Sigmoid colon (tissue), 4 donors: ENCODE data around the gene RPP25L.

Source experiments
- CTCF ChIP-seq, 4 experiments: fragments of 450-650 bp in 3 of 4; fragments of 200-600 bp in 1 of 4; IDR thresholded peaks; one replicate each; pipeline ENCODE4 v1.5.1; 2016 to 2019; ENCODE audit warnings: antibody characterized with exemption in 4 of 4, mild to moderate bottlenecking in 3 of 4, moderate library complexity in 2 of 4
- EP300 ChIP-seq, 4 donors: sonication (generic); formaldehyde crosslinking; IDR thresholded peaks; one replicate each; pipeline ENCODE4 v1.6.1; 2017; ENCODE audit warnings: antibody characterized with exemption in 4 of 4
- POLR2A ChIP-seq, 2 donors: fragments of 450-650 bp; IDR thresholded peaks; one replicate each; pipeline ENCODE4 v1.6.1; 2016; ENCODE audit warnings: antibody characterized with exemption in 2 of 2, mild to moderate bottlenecking in 2 of 2, moderate library complexity in 2 of 2
- POLR2AphosphoS5 ChIP-seq, 4 donors: sonication (generic); formaldehyde crosslinking; IDR thresholded peaks; one replicate each; pipeline ENCODE4 v1.6.1; 2017; ENCODE audit warnings: antibody characterized with exemption in 4 of 4

- TF ChIP-seq POLR2A (IDR thresholded peaks at IDR 0.05) = peak in 1 of 2 donors; percentile 47
- TF ChIP-seq CTCF (IDR thresholded peaks at IDR 0.05) = no peak
- TF ChIP-seq POLR2AphosphoS5 (IDR thresholded peaks at IDR 0.05) = peak; percentile 41 to 84 (median 74)
- TF ChIP-seq EP300 (IDR thresholded peaks at IDR 0.05) = no peak
Measured at GRCh38 chr9:34651876-34652601, 40.1 kb upstream of the RPP25L start, which contains the start of gene IL11RA.
